RWPE1 (cell line): ENCODE measurements around the gene IFNA21.
"Not testable (repeated sequence)": the region's sequence is repeated elsewhere in the genome, so short reads cannot be mapped to it uniquely, and the experiment has no call there.

Experiments used
- CTCF ChIA-PET: fragments of 350-600 bp; sonication (Branson Sonifier 250); formaldehyde crosslinking; extraction: SDS; loops from one replicate; lab custom pipeline; 2021; lab: Yijun Ruan, JAX
- POLR2A ChIA-PET: fragments of 400-600 bp; formaldehyde crosslinking; extraction: SDS; loops from one replicate; lab custom pipeline; 2020; ENCODE audit warnings: antibody characterized with exemption; ENCODE audit not compliant: low non-redundant PET; lab: Yijun Ruan, JAX
- DNase-seq: peaks from one replicate; pipeline ENCODE4 v3.0.0; 2012; ENCODE audit warnings: low spot score
- H3K27ac ChIP-seq: fragments of 450-650 bp; 2 replicates; pipeline ENCODE4 v1.5.1; 2017
- TF ChIP-seq, protein P1 (sequence below): fragments of 450-650 bp; conservative IDR thresholded peaks from 2 replicates; pipeline ENCODE4 v1.5.1; 2017; ENCODE audit warnings: low read depth, mild to moderate bottlenecking

IFNA21 gene

GRCh38 chr9:21182810-21183736 lies 16.6 kb upstream of the IFNA21 start:
- CTCF ChIA-PET: interaction anchor here (0.6 to 0.7 kb wide), 2 partner anchors 49 to 824 kb away, joined by 3 read pairs; no protein-coding TSS in a partner anchor
- H3K27ac ChIP-seq, DNase-seq, POLR2A ChIA-PET: not testable (repeated sequence)
- TF ChIP-seq, protein P1, sequence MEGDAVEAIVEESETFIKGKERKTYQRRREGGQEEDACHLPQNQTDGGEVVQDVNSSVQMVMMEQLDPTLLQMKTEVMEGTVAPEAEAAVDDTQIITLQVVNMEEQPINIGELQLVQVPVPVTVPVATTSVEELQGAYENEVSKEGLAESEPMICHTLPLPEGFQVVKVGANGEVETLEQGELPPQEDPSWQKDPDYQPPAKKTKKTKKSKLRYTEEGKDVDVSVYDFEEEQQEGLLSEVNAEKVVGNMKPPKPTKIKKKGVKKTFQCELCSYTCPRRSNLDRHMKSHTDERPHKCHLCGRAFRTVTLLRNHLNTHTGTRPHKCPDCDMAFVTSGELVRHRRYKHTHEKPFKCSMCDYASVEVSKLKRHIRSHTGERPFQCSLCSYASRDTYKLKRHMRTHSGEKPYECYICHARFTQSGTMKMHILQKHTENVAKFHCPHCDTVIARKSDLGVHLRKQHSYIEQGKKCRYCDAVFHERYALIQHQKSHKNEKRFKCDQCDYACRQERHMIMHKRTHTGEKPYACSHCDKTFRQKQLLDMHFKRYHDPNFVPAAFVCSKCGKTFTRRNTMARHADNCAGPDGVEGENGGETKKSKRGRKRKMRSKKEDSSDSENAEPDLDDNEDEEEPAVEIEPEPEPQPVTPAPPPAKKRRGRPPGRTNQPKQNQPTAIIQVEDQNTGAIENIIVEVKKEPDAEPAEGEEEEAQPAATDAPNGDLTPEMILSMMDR: peak; percentile 55

DNA sequence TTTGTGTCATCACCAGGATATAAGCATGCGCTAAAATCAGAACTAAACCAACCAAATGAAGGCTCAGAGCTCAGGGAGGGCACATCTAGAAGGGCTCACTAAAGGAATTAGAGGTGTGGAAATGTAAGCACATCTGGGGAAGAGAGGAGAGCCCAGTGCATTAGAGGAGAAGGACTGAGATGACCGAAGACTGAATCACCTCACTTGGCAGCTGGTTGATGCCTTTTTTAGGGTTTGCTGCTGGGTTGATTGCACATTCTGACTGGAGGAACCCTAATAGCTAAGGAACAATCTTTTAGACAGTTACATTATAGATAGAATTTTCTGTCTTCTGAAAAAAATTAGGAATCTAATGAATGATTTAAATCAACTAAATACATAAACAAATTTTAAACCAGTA lies 8.2 kb upstream of the IFNA21 start:
- peak; percentile 11 for DNase-seq
- POLR2A ChIA-PET: no interaction called here
- CTCF ChIA-PET: interaction anchor here (0.6 kb wide), 1 partner anchor 479 kb away, joined by 3 read pairs; no protein-coding TSS in a partner anchor
- H3K27ac ChIP-seq: no peak overlapping the region
- TF ChIP-seq, protein P1: no peak

DNA sequence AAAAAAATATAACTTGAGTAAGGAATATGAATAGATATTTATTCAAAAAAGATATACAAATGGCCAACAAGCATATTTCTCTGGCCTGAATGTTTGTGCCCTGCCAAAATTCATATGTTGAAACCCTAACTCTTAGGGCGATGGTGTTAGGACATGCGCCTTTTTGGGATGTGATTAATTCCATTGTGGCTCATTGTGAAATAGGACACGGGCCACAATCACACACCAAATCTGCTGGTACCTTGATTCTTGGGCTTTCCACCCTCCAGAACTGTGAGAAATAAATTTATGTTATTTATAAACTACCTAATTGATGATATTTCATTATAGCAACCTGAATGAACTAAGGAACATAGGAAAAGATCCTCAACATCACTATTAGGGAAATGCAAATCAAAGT lies 5.7 kb upstream of the IFNA21 start:
- TF ChIP-seq, protein P1: no peak
- H3K27ac ChIP-seq: no peak overlapping the region
- ChIA-PET POLR2A (no interaction called here), CTCF (no interaction called here)
- no peak for DNase-seq

- TF ChIP-seq, protein P1: no peak
- POLR2A ChIA-PET: no interaction called here
- H3K27ac ChIP-seq: no peak overlapping the region
- DNase-seq: no peak
- CTCF ChIA-PET: no interaction called here
Observed at GRCh38 chr9:21171351-21171750, 4.9 kb upstream of the IFNA21 start.

GRCh38 chr9:21165516-21165915 lies 944 bp downstream of the IFNA21 start:
- TF ChIP-seq, protein P1: no peak; the same call in 1 of the 2 replicates
- H3K27ac ChIP-seq: no peak overlapping the region
- CTCF ChIA-PET: no interaction called here
- no peak for DNase-seq
- POLR2A ChIA-PET: no interaction called here

- H3K27ac ChIP-seq: no peak overlapping the region
- TF ChIP-seq, protein P1: no peak
- POLR2A ChIA-PET: no interaction called here
- CTCF ChIA-PET: no interaction called here
- DNase-seq: no peak
Observed at GRCh38 chr9:21160178-21160577, 6.3 kb downstream of the IFNA21 start.
